HEK293 (cell line): ENCODE data around the gene COX19.
A peak's percentile ranks its signal among the peaks of the same experiment; 100 is the strongest.

Source experiments
- CTCF ChIA-PET: fragments of 350-600 bp; formaldehyde crosslinking; extraction: SDS; loops from one replicate; lab custom pipeline; 2021; ENCODE audit warnings: antibody characterized with exemption; lab: Yijun Ruan, JAX
- POLR2A ChIA-PET: fragments of 300-600 bp; formaldehyde crosslinking; extraction: SDS; loops from one replicate; lab custom pipeline; 2020; ENCODE audit warnings: antibody characterized with exemption, inconsistent platforms; lab: Yijun Ruan, JAX
- H3K27ac ChIP-seq: fragments of 200-500 bp; sonication (Bioruptor generic); 2 replicates; pipeline ENCODE4 v1.5.1; 2014; ENCODE audit warnings: low read depth, low read length, control low read depth, inconsistent platforms; ENCODE audit errors: extremely low read depth
- H3K36me3 ChIP-seq, 2 experiments: fragments of 200-500 bp in 1 of 2; sonication (Bioruptor generic) in 1 of 2; 1 replicate in 1 of 2; 2 replicates in 1 of 2; pipeline ENCODE4 v1.5.1; 2014 to 2017; ENCODE audit warnings: inconsistent platforms in 2 of 2, low read length in 2 of 2; ENCODE audit not compliant: control insufficient read depth in 2 of 2, insufficient read depth in 1 of 2
- H3K4me1 ChIP-seq: fragments of 200-500 bp; sonication (Bioruptor generic); 2 replicates; pipeline ENCODE4 v1.5.1; 2014; ENCODE audit warnings: mild to moderate bottlenecking, low read length, inconsistent platforms; ENCODE audit not compliant: control insufficient read depth, insufficient read depth
- H3K4me3 ChIP-seq: 2 replicates; pipeline ENCODE4 v1.5.1; 2011; ENCODE audit warnings: low read depth, mild to moderate bottlenecking, control low read depth, low read length, moderate library complexity
- H3K9me3 ChIP-seq: fragments of 200-500 bp; sonication (Bioruptor generic); 2 replicates; pipeline ENCODE4 v1.5.1; 2014; ENCODE audit warnings: low read depth, low read length, inconsistent platforms; ENCODE audit not compliant: control insufficient read depth, insufficient read depth
- EGR2 ChIP-seq: fragments of 450-650 bp; formaldehyde crosslinking; IDR thresholded peaks from 2 replicates; pipeline ENCODE4 v1.5.1; 2016; ENCODE audit warnings: low read depth, missing biosample characterization, missing genetic modification characterization
- FEZF1 ChIP-seq: fragments of 450-650 bp; formaldehyde crosslinking; IDR thresholded peaks from 2 replicates; pipeline ENCODE4 v1.5.1; 2016; ENCODE audit warnings: missing biosample characterization, missing genetic modification characterization
- GLI4 ChIP-seq: fragments of 450-650 bp; formaldehyde crosslinking; IDR thresholded peaks from 2 replicates; pipeline ENCODE4 v1.5.1; 2016; ENCODE audit warnings: missing biosample characterization, missing genetic modification characterization
- HIC1 ChIP-seq: fragments of 450-650 bp; formaldehyde crosslinking; IDR thresholded peaks from 2 replicates; pipeline ENCODE4 v1.5.1; 2016; ENCODE audit warnings: missing biosample characterization, missing genetic modification characterization
- KLF1 ChIP-seq: fragments of 450-650 bp; formaldehyde crosslinking; IDR thresholded peaks from 2 replicates; pipeline ENCODE4 v1.5.1; 2016; ENCODE audit warnings: missing biosample characterization, missing genetic modification characterization
- KLF10 ChIP-seq: fragments of 450-650 bp; IDR thresholded peaks from 2 replicates; pipeline ENCODE4 v1.5.1; 2018; ENCODE audit warnings: missing biosample characterization, mild to moderate bottlenecking, missing genetic modification characterization
- KLF17 ChIP-seq: fragments of 450-650 bp; formaldehyde crosslinking; IDR thresholded peaks from 2 replicates; pipeline ENCODE4 v1.5.1; 2016; ENCODE audit warnings: missing biosample characterization, missing genetic modification characterization
- KLF8 ChIP-seq: fragments of 450-650 bp; formaldehyde crosslinking; IDR thresholded peaks from 2 replicates; pipeline ENCODE4 v1.5.1; 2016; ENCODE audit warnings: missing biosample characterization, missing genetic modification characterization
- KLF9 ChIP-seq: fragments of 450-650 bp; formaldehyde crosslinking; IDR thresholded peaks from 2 replicates; pipeline ENCODE4 v1.5.1; 2016; ENCODE audit warnings: missing biosample characterization, missing genetic modification characterization, low read depth
- SETDB1 ChIP-seq: IDR thresholded peaks from one replicate; pipeline ENCODE4 v1.6.1; 2017; ENCODE audit warnings: mild to moderate bottlenecking, low read length, moderate library complexity, mixed read lengths; ENCODE audit not compliant: insufficient read length
- TRIM28 ChIP-seq: IDR thresholded peaks from 2 replicates; pipeline ENCODE4 v1.6.1; 2011; ENCODE audit warnings: low read length, control low read depth, borderline replicate concordance
- ZEB2 ChIP-seq: fragments of 450-650 bp; formaldehyde crosslinking; IDR thresholded peaks from 2 replicates; pipeline ENCODE4 v1.5.1; 2016; ENCODE audit warnings: missing biosample characterization, missing genetic modification characterization
- ZFHX2 ChIP-seq: fragments of 450-650 bp; formaldehyde crosslinking; conservative IDR thresholded peaks from 2 replicates; pipeline ENCODE4 v1.5.1; 2016; ENCODE audit warnings: missing biosample characterization, missing genetic modification characterization
- ZNF10 ChIP-seq: fragments of 450-650 bp; formaldehyde crosslinking; IDR thresholded peaks from 2 replicates; pipeline ENCODE4 v1.5.1; 2017; ENCODE audit warnings: missing biosample characterization, missing genetic modification characterization
- ZNF114 ChIP-seq: fragments of 450-650 bp; formaldehyde crosslinking; IDR thresholded peaks from 2 replicates; pipeline ENCODE4 v1.5.0; 2017; ENCODE audit warnings: missing biosample characterization, missing genetic modification characterization
- ZNF138 ChIP-seq: fragments of 450-650 bp; formaldehyde crosslinking; IDR thresholded peaks from 2 replicates; pipeline ENCODE4 v1.5.1; 2016; ENCODE audit warnings: missing biosample characterization, missing genetic modification characterization, borderline replicate concordance
- ZNF24 ChIP-seq: fragments of 450-650 bp; formaldehyde crosslinking; IDR thresholded peaks from 2 replicates; pipeline ENCODE4 v1.5.1; 2016; ENCODE audit warnings: missing biosample characterization, missing genetic modification characterization
- ZNF292 ChIP-seq: fragments of 450-650 bp; formaldehyde crosslinking; IDR thresholded peaks from 2 replicates; pipeline ENCODE4 v1.5.1; 2016; ENCODE audit warnings: low read depth, missing biosample characterization, missing genetic modification characterization, borderline replicate concordance
- ZNF501 ChIP-seq: fragments of 450-650 bp; formaldehyde crosslinking; IDR thresholded peaks from 2 replicates; pipeline ENCODE4 v1.5.1; 2016; ENCODE audit warnings: missing biosample characterization, missing genetic modification characterization
- ZNF513 ChIP-seq: fragments of 450-650 bp; IDR thresholded peaks from 2 replicates; pipeline ENCODE4 v1.5.1; 2018; ENCODE audit warnings: missing biosample characterization, missing genetic modification characterization
- ZNF544 ChIP-seq: fragments of 450-650 bp; formaldehyde crosslinking; IDR thresholded peaks from 2 replicates; pipeline ENCODE4 v1.5.0; 2017; ENCODE audit warnings: missing biosample characterization, missing genetic modification characterization
- ZNF561 ChIP-seq: fragments of 450-650 bp; IDR thresholded peaks from 2 replicates; pipeline ENCODE4 v1.5.1; 2018; ENCODE audit warnings: missing biosample characterization, missing genetic modification characterization, borderline replicate concordance
- ZNF596 ChIP-seq: fragments of 450-650 bp; IDR thresholded peaks from 2 replicates; pipeline ENCODE4 v1.5.0; 2018; ENCODE audit warnings: missing biosample characterization, mild to moderate bottlenecking, missing genetic modification characterization, moderate library complexity
- ZNF747 ChIP-seq: fragments of 450-650 bp; formaldehyde crosslinking; IDR thresholded peaks from 2 replicates; pipeline ENCODE4 v1.5.1; 2016; ENCODE audit warnings: missing biosample characterization, missing genetic modification characterization
- ZNF791 ChIP-seq: fragments of 450-650 bp; formaldehyde crosslinking; IDR thresholded peaks from 2 replicates; pipeline ENCODE4 v1.5.1; 2016; ENCODE audit warnings: missing biosample characterization, missing genetic modification characterization
- ZNF843 ChIP-seq: fragments of 450-650 bp; formaldehyde crosslinking; IDR thresholded peaks from 2 replicates; pipeline ENCODE4 v1.5.1; 2016; ENCODE audit warnings: missing biosample characterization, missing genetic modification characterization
- ZSCAN23 ChIP-seq: fragments of 450-650 bp; formaldehyde crosslinking; IDR thresholded peaks from 2 replicates; pipeline ENCODE4 v1.5.1; 2016; ENCODE audit warnings: missing biosample characterization, missing genetic modification characterization
- TF ChIP-seq, protein P1 (sequence below): fragments of 450-650 bp; formaldehyde crosslinking; IDR thresholded peaks from 2 replicates; pipeline ENCODE4 v1.5.1; 2016; ENCODE audit warnings: missing biosample characterization, missing genetic modification characterization

COX19 gene

DNA sequence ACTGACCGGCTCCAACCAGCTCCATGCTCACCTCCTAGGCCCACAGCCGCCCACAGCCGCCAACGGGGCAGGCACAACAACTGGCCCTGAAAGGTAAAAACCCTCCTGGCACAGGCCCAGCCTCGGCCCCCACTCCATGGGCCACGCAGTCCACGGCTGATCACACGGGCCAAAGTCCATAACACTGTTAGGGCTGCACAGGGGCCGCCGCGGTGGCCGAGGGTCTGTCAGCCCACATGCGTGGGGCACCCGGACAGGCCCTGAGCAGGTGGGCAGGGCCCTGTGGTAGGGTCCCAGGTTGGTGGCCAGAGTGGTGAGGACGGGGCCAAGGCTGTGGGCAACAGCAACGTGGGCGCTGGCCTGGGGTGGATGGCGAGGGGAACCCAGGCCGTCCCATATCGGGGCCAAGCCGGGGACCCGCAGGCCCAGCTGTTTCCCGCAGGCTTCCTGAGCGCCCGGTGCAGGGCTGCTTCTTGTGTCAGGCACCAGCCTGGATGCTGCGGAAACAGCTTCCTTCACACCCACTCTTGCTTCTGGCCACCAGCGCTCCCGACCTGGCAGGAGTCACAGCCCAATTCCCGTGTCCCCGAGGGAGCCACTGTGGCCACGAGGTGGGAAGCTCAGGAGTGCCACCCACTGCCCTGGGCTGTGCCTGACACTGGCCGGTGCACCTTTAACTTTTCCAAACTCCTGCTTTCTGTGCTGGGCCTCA lies 36.8 kb upstream of the COX19 start (continued):
- TF ChIP-seq KLF17 (tag by site-specific recombination) (no peak), ZEB2 (tag by site-specific recombination) (no peak), HIC1 (no peak), ZNF561 (no peak)
- TF ChIP-seq, all 188 proteins: peak for 0

DNA sequence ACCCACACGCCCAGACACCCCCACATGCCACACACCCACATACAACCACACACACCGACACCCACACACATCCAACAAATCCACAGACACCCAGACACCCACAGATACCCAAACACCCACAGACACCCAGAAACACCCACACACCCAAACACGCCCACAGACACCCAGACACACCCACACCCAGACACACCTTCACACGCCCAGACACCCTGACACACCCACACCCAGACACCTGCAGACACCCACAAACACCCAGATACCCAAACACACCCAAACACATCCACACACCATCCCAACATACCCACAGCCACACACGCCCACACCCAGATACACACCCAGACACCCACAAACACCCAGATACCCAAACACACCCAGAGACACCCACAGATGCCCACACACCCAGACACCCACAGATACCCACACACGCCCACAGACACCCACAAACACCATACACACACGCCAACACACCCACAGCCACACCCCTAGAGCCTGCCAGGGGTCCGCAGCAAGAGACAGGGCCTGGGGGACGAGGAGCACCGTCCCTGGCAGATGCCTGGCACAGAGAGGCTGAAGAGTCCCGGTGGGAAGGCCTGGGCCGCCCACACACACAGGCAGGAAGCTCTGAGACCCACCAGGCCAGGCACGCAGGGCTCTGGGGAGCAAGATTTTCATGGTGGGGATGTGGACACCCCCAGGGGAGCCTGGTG lies 36.1 kb upstream of the COX19 start:
- Histone ChIP-seq H3K9me3 (no peaks in the 10 kb centered on the region), H3K4me1 (no peaks in the 10 kb centered on the region), H3K27ac (no peak overlapping the region), H3K4me3 (no peak overlapping the region), H3K36me3 (peaks cover 0 to 12% of the 10 kb centered on the region in 2 experiments; a peak in 1 of 3 replicates)
- TF ChIP-seq FEZF1 (tag by site-specific recombination) (no peak), ZNF596 (tag by site-specific recombination) (no peak), KLF8 (tag by site-specific recombination) (peak; percentile 100), EGR2 (tag by site-specific recombination) (peak; percentile 97), ZNF747 (tag by site-specific recombination) (no peak), KLF1 (peak; percentile 100), SETDB1 (no peak), ZNF843 (no peak), ZSCAN23 (no peak), ZNF791 (tag by site-specific recombination) (no peak), ZNF501 (tag by site-specific recombination) (no peak), KLF10 (tag by site-specific recombination) (peak; percentile 55; the same call in 1 of the 2 replicates), ZNF292 (tag by site-specific recombination) (no peak), ZNF10 (no peak), KLF9 (tag by site-specific recombination) (peak; percentile 96), GLI4 (tag by site-specific recombination) (no peak), ZNF114 (tag by site-specific recombination) (no peak), ZNF138 (no peak), ZNF513 (tag by site-specific recombination) (no peak), ZNF544 (tag by site-specific recombination) (no peak), TRIM28 (no peak), ZNF24 (no peak), ZFHX2 (tag by site-specific recombination) (peak; percentile 99)
- TF ChIP-seq, protein P1, sequence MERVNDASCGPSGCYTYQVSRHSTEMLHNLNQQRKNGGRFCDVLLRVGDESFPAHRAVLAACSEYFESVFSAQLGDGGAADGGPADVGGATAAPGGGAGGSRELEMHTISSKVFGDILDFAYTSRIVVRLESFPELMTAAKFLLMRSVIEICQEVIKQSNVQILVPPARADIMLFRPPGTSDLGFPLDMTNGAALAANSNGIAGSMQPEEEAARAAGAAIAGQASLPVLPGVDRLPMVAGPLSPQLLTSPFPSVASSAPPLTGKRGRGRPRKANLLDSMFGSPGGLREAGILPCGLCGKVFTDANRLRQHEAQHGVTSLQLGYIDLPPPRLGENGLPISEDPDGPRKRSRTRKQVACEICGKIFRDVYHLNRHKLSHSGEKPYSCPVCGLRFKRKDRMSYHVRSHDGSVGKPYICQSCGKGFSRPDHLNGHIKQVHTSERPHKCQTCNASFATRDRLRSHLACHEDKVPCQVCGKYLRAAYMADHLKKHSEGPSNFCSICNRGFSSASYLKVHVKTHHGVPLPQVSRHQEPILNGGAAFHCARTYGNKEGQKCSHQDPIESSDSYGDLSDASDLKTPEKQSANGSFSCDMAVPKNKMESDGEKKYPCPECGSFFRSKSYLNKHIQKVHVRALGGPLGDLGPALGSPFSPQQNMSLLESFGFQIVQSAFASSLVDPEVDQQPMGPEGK (tag by site-specific recombination) = no peak
- CTCF ChIA-PET = no interaction called here
- POLR2A ChIA-PET = no interaction called here
